AG10803 (cell line): ENCODE data around the gene ANXA4.

Source experiments
- DNase-seq: peaks from one replicate; pipeline ENCODE4 v3.0.0; 2010; ENCODE audit warnings: low read depth
- H3K4me3 ChIP-seq: 2 replicates; pipeline ENCODE4 v1.5.1; 2011; ENCODE audit warnings: mild to moderate bottlenecking, low read length, control low read depth
- CTCF ChIP-seq: conservative IDR thresholded peaks from 2 replicates; pipeline ENCODE4 v1.5.1; 2011; ENCODE audit warnings: mild to moderate bottlenecking, low read length, control low read depth, inconsistent platforms

Gene ANXA4

GRCh38 chr2:69848186-69848790, 106.4 kb downstream of the ANXA4 start:
- no peak overlapping the region for H3K4me3 ChIP-seq
- TF ChIP-seq CTCF = no peak
- DNase-seq = no peak

GRCh38 chr2:69858261-69858660, 116.3 kb downstream of the ANXA4 start:
- no peak for DNase-seq

GRCh38 chr2:69863298-69863697, 121.4 kb downstream of the ANXA4 start:
- no peak for DNase-seq
- TF ChIP-seq CTCF = no peak
- H3K4me3 ChIP-seq = no peak overlapping the region

More at GRCh38 chr2:69858261-69858660, 116.3 kb downstream of the ANXA4 start:
- no peak overlapping the region for H3K4me3 ChIP-seq
- no peak for TF ChIP-seq CTCF
